GM18499 (cell line): Measurements from ENCODE around the gene ARHGAP45.
"Not testable (repeated sequence)": the region's sequence is repeated elsewhere in the genome, so short reads cannot be mapped to it uniquely, and the experiment has no call there.

Experiments
- ATAC-seq: cut with Tn5 transposase; IDR thresholded peaks from one replicate; pipeline ENCODE4 v1.9.1; 2021; ENCODE audit warnings: moderate number of reproducible peaks; ENCODE audit not compliant: insufficient read depth, unreplicated experiment

ARHGAP45 gene

GRCh38 chr19:1126984-1127760 lies 60.2 kb downstream of the ARHGAP45 start:
- ATAC-seq: no peak

GRCh38 chr19:1128106-1128505 lies 61.1 kb downstream of the ARHGAP45 start:
- ATAC-seq: no peak

GRCh38 chr19:1129084-1129483 lies 62.1 kb downstream of the ARHGAP45 start:
- ATAC-seq: not testable (repeated sequence)

- ATAC-seq: no peak
Measured at GRCh38 chr19:1129535-1129934, 62.6 kb downstream of the ARHGAP45 start.

GRCh38 chr19:1130771-1131717 lies 64.1 kb downstream of the ARHGAP45 start:
- ATAC-seq: no peak

- ATAC-seq: no peak
Measured at GRCh38 chr19:1131718-1132551, 65.0 kb downstream of the ARHGAP45 start.

GRCh38 chr19:1132552-1133383 lies 65.8 kb downstream of the ARHGAP45 start:
- ATAC-seq: no peak

- ATAC-seq: no peak
Measured at GRCh38 chr19:1133471-1133929, 66.5 kb downstream of the ARHGAP45 start.

- no peak for ATAC-seq
Measured at GRCh38 chr19:1134431-1134830, 67.5 kb downstream of the ARHGAP45 start.

- no peak for ATAC-seq
Measured at GRCh38 chr19:1135454-1135853, 68.5 kb downstream of the ARHGAP45 start.

- no peak for ATAC-seq
Measured at GRCh38 chr19:1136201-1136600, 69.2 kb downstream of the ARHGAP45 start.
